Urinary bladder (tissue), 4 donors: ENCODE results near the gene FAM8A1. TPM values are rescaled to one million over a fixed set of nuclear protein-coding genes. Genes with fewer than 3 reads are reported as not detected.
"Not testable (repeated sequence)": the region's sequence is repeated elsewhere in the genome, so short reads cannot be mapped to it uniquely, and the experiment has no call there.

Experiments used
- DNase-seq: peaks from one replicate; pipeline ENCODE4 v3.0.0-alpha.2; 2015; ENCODE audit errors: extremely low spot score
- H3K27ac ChIP-seq: one replicate; pipeline ENCODE4 v1.5.1; 2013; ENCODE audit warnings: low read depth, mild to moderate bottlenecking, moderate library complexity
- H3K36me3 ChIP-seq: one replicate; pipeline ENCODE4 v1.6.1; 2013; ENCODE audit warnings: mild to moderate bottlenecking, moderate library complexity; ENCODE audit not compliant: insufficient read depth
- H3K4me1 ChIP-seq: one replicate; pipeline ENCODE4 v1.6.1; 2013; ENCODE audit warnings: mild to moderate bottlenecking, moderate library complexity; ENCODE audit not compliant: insufficient read depth
- H3K4me3 ChIP-seq: one replicate; pipeline ENCODE4 v1.5.1; 2013; ENCODE audit warnings: low read depth, low read length
- WGBS: extraction: QIAGEN DNeasy Blood & Tissue Kit; methylation state at CpG from one replicate; pipeline ENCODE4 v1.1.7; 2013; 5-methylcytosine and 5-hydroxymethylcytosine counted together
- polyA plus RNA-seq: library from polyadenylated mRNA; stranded (reverse); fragments of 200-250 nt; gene quantifications from one replicate; pipeline ENCODE4 v1.2.3, GENCODE V29; 2013
- total RNA-seq: library from RNA; depleted of rRNA; stranded (reverse); fragments of >200 nt; gene quantifications from one replicate; pipeline ENCODE4 v1.2.3, GENCODE V29; 2014
- donor health status: healthy with polysubstance abuse.
- donor health status: healthy.

FAM8A1 gene
- total and polyA plus RNA-seq, 2 donors: 31.0 to 59.9 TPM

GRCh38 chr6:17585766-17586490 lies 14.2 kb upstream of the FAM8A1 start:
- no peaks in the 10 kb centered on the region for H3K4me1 ChIP-seq
- no peak for DNase-seq
- no peak overlapping the region for H3K27ac ChIP-seq
- no peaks in the 10 kb centered on the region for H3K36me3 ChIP-seq
- WGBS: 83% methylated on average over 7 of the region's 7 CpGs
- no peak overlapping the region for H3K4me3 ChIP-seq

GRCh38 chr6:17586623-17587022 lies 13.5 kb upstream of the FAM8A1 start:
- not testable (repeated sequence) for DNase-seq, H3K4me3 ChIP-seq

GRCh38 chr6:17588011-17588410 lies 12.1 kb upstream of the FAM8A1 start:
- Histone ChIP-seq H3K4me1 (no peaks in the 10 kb centered on the region), H3K27ac (no peak overlapping the region), H3K4me3 (no peak overlapping the region), H3K36me3 (no peaks in the 10 kb centered on the region)
- 71% methylated on average over 6 of the region's 6 CpGs for WGBS
- no peak for DNase-seq

More at GRCh38 chr6:17586623-17587022, 13.5 kb upstream of the FAM8A1 start:
- H3K4me1 ChIP-seq, H3K27ac ChIP-seq, H3K36me3 ChIP-seq: not testable (repeated sequence)
- WGBS: 95% methylated on average over 13 of the region's 13 CpGs

- DNase-seq: no peak
- H3K36me3 ChIP-seq: no peaks in the 10 kb centered on the region
Measured at GRCh38 chr6:17589406-17590096, 10.6 kb upstream of the FAM8A1 start.

GRCh38 chr6:17591287-17591686 lies 8.8 kb upstream of the FAM8A1 start:
- no peak for DNase-seq
- H3K4me1 ChIP-seq: no peaks in the 10 kb centered on the region
- no peak overlapping the region for H3K27ac ChIP-seq
- WGBS: 81% methylated on average over 1 of the region's 1 CpG
- no peak overlapping the region for H3K4me3 ChIP-seq
- no peaks in the 10 kb centered on the region for H3K36me3 ChIP-seq

More at GRCh38 chr6:17589406-17590096, 10.6 kb upstream of the FAM8A1 start:
- H3K4me3 ChIP-seq: no peak overlapping the region
- no peak overlapping the region for H3K27ac ChIP-seq
- H3K4me1 ChIP-seq: no peaks in the 10 kb centered on the region
- 74% methylated on average over 5 of the region's 5 CpGs for WGBS

- no peaks in the 10 kb centered on the region for H3K36me3 ChIP-seq
Measured at GRCh38 chr6:17593246-17593645, 6.9 kb upstream of the FAM8A1 start.

GRCh38 chr6:17596085-17596484 lies 4.0 kb upstream of the FAM8A1 start:
- no peaks in the 10 kb centered on the region for H3K4me1 ChIP-seq
- no peak overlapping the region for H3K27ac ChIP-seq
- 91% methylated on average over 3 of the region's 3 CpGs for WGBS
- no peak for DNase-seq
- no peak overlapping the region for H3K4me3 ChIP-seq
- H3K36me3 ChIP-seq: no peaks in the 10 kb centered on the region

More at GRCh38 chr6:17593246-17593645, 6.9 kb upstream of the FAM8A1 start:
- H3K27ac ChIP-seq: no peak overlapping the region
- no peaks in the 10 kb centered on the region for H3K4me1 ChIP-seq
- no peak for DNase-seq
- no peak overlapping the region for H3K4me3 ChIP-seq

GRCh38 chr6:17600527-17601385 lies 654 bp downstream of the FAM8A1 start:
- Histone ChIP-seq H3K36me3 (no peaks in the 10 kb centered on the region), H3K27ac (peak overlapping the region; percentile 96), H3K4me1 (no peaks in the 10 kb centered on the region), H3K4me3 (peak overlapping the region; percentile 94)
- no peak for DNase-seq
- under 1% methylated on average over 77 of the region's 77 CpGs for WGBS

GRCh38 chr6:17601386-17601703 lies 1.2 kb downstream of the FAM8A1 start:
- Histone ChIP-seq H3K4me3 (peak overlapping the region; percentile 94), H3K4me1 (no peaks in the 10 kb centered on the region), H3K36me3 (no peaks in the 10 kb centered on the region), H3K27ac (no peak overlapping the region)
- 14% methylated on average over 5 of the region's 5 CpGs for WGBS
- DNase-seq: no peak

GRCh38 chr6:17602888-17603287 lies 2.8 kb downstream of the FAM8A1 start:
- no peak overlapping the region for H3K27ac ChIP-seq
- DNase-seq: no peak
- no peaks in the 10 kb centered on the region for H3K4me1 ChIP-seq
- 29% methylated on average over 1 of the region's 1 CpG for WGBS
- H3K4me3 ChIP-seq: no peak overlapping the region
- H3K36me3 ChIP-seq: no peaks in the 10 kb centered on the region

- DNase-seq: no peak
- 99% methylated on average over 4 of the region's 4 CpGs for WGBS
- Histone ChIP-seq H3K4me3 (no peak overlapping the region), H3K36me3 (no peaks in the 10 kb centered on the region), H3K27ac (no peak overlapping the region), H3K4me1 (no peaks in the 10 kb centered on the region)
Measured at GRCh38 chr6:17606606-17607005, 6.5 kb downstream of the FAM8A1 start.

GRCh38 chr6:17610835-17611234 lies 10.7 kb downstream of the FAM8A1 start:
- H3K27ac ChIP-seq: no peak overlapping the region
- 87% methylated on average over 3 of the region's 3 CpGs for WGBS
- peaks cover under 1% of the 10 kb centered on the region for H3K36me3 ChIP-seq
- no peaks in the 10 kb centered on the region for H3K4me1 ChIP-seq
- no peak for DNase-seq
- H3K4me3 ChIP-seq: no peak overlapping the region

- WGBS: 77% methylated on average over 4 of the region's 4 CpGs
- H3K27ac ChIP-seq: no peak overlapping the region
- peaks cover 2% of the 10 kb centered on the region for H3K36me3 ChIP-seq
- no peak overlapping the region for H3K4me3 ChIP-seq
- no peak for DNase-seq
- no peaks in the 10 kb centered on the region for H3K4me1 ChIP-seq
Measured at GRCh38 chr6:17612048-17612447, 11.9 kb downstream of the FAM8A1 start.

GRCh38 chr6:17615794-17616193 lies 15.7 kb downstream of the FAM8A1 start:
- Histone ChIP-seq H3K4me1 (no peaks in the 10 kb centered on the region), H3K36me3 (peaks cover 2% of the 10 kb centered on the region), H3K4me3 (no peak overlapping the region), H3K27ac (no peak overlapping the region)
- DNase-seq: no peak
- 88% methylated on average over 4 of the region's 4 CpGs for whole genome bisulfite sequencing
